T-helper 1 cell treated with Interleukin-12 subunit alpha and Interleukin-12 subunit beta and Interleukin-4 antibody, amounts not matched to agents 30 ng/mL and 1 ng/mL, for 36 hours (primary cell): ENCODE data around the gene XRCC3. TPM values are rescaled to one million over a fixed set of nuclear protein-coding genes. Genes with fewer than 3 reads are reported as not detected.
"Not testable (repeated sequence)": the region's sequence is repeated elsewhere in the genome, so short reads cannot be mapped to it uniquely, and the experiment has no call there.

ENCODE experiments used
- intact Hi-C: fragments of 100-400 bp; cut with micrococcal nuclease; formaldehyde crosslinking; loops from one replicate; pipeline ENCODE4 v1.15.1; 2024
- total RNA-seq: library from RNA; stranded (reverse); gene quantifications from 2 replicates; pipeline ENCODE4 v1.2.3, GENCODE V29; 2022

Gene XRCC3
- total RNA-seq, 1 donor from 2014 or later: 39.6 TPM

DNA sequence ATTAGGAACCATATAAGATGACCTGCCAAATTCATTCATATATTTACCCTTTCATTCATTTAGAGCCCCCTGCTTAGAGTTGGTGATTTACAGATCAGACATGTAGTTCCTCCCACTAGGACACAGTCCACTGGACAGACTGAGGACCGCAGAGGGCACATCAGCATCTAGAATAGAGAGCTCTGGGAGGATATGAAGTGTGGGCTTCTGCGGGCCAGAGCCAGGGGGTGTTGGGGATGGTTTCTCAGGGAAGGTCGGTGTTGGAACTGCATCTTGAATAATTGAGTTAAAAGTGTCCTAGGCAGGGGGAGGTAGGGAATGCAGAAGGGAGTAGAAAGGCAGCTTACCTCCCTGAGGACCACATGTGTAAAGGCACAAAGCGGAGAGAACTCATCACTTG lies 43.3 kb downstream of the XRCC3 start:
- intact Hi-C loops: no loop called here

DNA sequence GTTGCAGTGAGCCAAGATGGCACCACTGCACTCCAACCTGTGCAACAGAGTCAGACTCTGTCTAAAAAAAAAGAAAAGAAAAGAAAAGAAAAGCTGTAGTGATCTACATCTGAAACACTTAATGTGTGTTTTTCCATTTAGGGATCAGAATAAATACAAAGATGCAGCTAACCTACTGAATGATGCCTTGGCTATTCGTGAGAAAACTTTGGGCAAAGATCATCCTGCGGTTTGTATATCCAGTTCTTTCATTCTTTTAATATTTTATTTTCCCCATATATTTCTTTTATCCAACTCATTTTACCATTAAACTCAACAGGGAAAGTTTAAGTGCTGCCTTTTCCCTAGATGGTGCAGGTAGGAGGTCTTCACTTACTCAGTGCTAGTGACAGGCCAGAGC lies 45.9 kb downstream of the XRCC3 start:
- intact Hi-C loops: no loop called here

DNA sequence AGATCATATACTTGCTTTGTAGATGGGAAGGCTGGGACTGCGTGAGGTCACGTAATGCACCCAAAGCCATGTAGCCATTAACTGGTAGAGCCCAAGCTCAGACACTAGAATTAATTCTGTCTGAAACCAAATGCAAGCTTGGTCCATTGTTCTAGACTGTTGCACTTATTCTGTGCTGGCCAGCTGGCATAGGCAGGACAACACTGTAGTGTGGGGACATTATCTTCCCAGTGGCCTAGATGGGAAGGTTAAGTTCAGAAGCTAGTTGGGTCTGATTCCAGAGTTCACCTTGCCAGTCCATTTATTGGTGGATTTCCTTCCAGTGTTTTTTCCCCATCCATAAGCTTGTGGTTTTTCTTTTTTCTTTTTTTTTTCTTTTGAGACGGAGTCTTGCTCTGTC lies 47.1 kb downstream of the XRCC3 start:
- intact Hi-C loops: no loop called here

DNA sequence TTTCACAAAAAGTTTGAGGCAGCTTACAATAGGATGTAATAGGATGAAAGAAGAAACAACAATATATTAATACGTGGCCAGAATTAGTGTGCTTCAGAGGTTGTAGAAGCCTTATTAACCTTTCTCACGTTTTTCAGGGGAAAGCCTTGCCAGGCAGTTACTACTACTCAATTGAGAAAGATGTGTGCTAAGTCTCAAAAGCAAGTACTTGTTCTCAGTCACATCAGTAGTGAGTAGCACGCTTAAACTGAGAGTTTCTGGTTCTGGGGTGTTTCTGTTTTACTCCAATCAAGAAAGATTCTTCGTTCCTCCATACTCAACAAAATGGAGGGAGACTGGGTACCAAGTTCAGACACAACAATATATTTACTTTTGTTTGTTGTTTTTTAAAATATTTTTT lies 47.6 kb downstream of the XRCC3 start:
- intact Hi-C loops: no loop called here

DNA sequence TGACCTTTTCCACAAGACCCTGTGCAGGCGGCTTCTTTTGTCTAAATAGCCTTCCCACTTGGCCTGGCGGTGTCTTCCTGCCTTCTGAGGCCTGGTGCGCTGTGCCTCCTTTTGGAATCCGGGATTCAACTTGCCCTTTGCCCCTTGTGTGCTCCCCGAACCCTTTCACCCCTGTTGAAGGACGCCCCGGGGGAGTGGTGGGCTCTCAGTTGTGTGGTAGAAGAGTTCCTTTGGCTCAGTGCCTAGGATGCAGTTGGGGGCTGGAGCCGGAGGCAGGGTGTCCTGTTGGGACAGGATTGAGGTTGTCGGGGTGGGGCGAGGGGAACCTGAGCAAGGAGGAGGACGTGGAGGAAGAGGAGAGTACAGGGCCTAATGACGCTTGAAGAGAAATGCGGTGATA lies 51.7 kb downstream of the XRCC3 start:
- intact Hi-C loops: no loop called here

DNA sequence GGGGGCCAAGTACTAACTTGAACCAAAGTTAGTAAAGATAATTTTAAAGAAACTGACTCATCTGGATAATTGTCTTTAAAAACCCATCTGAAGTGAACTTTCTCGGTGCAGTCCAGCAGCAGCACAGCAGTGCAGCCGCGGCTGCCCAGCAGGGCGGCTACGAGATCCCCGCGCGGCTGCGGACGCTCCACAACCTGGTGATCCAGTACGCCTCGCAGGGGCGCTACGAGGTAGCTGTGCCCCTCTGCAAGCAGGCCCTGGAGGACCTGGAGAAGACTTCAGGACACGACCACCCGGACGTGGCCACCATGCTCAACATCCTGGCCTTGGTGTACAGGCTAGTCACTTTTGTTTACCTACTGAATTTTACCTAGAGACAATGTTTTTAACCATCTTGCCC lies 52.7 kb downstream of the XRCC3 start:
- intact Hi-C loops: no loop called here

DNA sequence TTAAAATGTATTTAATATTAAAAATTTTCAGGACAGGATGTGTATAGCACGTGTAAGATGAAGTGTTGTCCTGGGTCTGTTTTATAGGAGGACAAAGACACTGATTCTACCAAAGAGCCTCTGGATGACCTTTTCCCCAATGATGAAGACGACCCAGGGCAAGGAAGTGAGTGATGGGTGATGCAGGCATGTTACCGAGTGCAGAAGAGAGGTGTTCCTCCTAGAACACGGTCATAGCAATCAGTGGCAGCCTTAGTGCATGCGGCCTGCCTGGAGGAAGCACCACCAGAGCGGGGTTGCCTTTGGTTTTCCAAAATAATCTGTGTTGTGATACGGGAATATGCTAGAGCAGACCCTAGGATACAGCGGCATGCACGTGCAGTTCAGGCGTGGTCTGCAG lies 53.2 kb downstream of the XRCC3 start:
- intact Hi-C loops: no loop called here

DNA sequence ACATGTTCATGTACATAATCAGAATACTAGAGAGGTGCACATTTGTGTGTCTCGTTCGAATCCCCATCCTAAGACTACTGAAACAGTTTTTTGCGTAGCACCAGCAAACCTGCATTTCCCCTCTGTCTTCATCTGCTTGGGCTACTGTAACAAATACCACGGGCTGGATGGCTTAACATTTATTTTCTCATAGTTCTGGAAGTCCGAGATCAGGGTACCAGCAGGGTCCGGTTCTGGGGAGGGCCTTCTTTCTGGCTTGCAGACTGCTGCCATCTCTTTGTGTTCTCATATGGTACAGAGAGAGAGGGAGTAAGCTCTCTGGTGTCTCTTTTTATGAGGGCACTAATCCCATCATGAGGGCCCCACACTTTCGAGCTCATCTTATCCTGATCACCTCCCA lies 55.6 kb downstream of the XRCC3 start:
- intact Hi-C loops: no loop called here

DNA sequence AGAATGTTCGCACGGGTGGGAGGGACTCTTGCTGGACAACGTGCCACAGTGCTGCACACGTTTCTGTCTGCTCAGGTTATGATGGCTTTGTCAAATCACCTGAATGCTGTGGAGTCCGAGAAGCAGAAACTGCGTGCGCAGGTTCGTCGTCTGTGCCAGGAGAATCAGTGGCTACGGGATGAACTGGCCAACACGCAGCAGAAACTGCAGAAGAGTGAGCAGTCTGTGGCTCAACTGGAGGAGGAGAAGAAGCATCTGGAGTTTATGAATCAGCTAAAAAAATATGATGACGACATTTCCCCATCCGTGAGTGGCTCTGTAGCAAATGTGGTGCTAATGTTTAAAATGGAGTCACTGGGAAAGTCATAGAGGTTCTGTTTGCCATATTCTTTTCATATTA lies 57.8 kb downstream of the XRCC3 start:
- intact Hi-C loops: no loop called here

DNA sequence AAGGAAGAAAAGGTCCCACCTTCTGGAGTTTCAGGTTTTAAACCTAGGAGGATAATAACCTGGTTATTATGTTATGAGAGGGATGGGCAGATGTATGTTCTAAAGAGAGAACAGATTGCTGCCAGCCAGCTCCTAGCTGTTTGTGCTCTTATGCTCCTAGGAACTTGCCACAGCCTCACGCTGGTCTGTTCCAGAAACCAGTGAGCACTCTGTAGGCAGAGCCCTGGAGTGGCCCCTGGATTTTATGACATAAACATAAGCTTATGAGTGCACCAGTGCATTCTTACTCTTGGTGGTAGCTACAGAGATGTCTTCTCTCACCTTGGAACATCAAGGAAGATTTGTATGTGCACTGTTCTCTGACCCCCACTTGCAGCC lies 58.5 kb downstream of the XRCC3 start:
- intact Hi-C loops: no loop called here

DNA sequence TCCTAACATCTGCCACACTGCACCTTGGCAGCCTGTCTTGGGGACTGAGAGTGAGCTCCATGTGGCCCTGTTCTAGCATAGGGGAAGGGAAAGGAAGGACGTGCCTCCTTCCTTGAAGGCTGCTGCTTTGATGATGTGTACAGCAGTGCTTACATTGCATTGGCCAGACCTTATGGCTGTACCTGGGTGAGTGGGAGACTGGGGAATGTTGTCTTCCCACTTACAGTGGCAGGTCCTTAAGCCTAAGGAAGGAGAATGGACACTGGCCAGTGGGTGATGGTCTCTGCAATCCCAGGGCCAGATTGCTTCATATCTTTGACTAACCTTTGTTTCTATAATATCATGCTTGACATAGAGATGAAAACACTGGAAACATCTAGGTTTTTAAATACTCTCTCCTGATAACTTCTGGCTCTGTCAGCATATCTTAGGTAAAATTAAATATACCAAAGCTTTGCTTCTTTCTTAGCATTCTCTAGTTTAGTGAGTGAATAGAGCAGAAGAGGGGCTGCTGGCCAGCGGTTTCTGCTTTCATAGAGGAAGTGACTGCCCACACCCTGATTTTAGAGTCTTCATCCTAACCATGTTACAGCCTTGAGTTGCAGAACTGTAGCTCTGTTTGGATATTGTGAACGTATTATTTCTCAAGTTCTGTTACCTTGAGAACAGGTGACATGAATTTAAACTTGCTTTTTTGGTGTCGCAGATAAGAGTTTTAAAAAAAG lies 59.1 kb downstream of the XRCC3 start:
- intact Hi-C loops: no loop called here

DNA sequence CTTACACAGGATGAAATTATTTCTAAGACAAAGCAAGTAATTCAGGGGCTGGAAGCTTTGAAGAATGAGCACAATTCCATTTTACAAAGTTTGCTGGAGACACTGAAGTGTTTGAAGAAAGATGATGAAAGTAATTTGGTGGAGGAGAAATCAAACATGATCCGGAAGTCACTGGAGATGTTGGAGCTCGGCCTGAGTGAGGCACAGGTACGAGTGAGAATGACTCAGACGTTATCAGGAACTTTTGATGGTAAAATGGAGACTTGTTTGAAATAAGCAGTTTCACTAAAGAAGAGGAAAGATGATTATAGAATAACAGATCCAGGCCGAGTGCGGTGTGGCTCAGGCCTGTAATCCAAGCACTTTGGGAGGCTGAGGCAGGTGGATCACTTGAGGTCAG lies 60.6 kb downstream of the XRCC3 start:
- intact Hi-C loops: no loop called here

DNA sequence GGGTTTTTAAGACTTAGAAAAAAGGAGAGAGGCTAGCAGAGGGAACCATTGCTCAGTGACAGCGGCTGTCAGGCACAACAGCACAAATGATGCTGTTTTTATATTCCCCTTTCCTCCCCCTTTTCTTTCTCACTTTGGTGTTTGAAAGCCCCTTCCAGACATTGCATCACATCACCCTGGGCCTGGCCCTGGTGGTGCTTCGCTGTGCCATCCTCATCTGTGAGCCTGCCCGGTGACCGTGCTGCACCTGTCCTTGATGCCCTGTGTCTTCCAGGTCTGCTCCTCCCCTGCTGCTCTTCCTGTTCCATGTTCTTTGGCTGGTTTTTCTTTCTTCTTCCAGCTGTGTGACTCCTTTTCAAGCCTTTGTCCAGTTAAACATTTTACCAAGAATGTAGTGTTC lies 61.4 kb downstream of the XRCC3 start:
- intact Hi-C loops: no loop called here

DNA sequence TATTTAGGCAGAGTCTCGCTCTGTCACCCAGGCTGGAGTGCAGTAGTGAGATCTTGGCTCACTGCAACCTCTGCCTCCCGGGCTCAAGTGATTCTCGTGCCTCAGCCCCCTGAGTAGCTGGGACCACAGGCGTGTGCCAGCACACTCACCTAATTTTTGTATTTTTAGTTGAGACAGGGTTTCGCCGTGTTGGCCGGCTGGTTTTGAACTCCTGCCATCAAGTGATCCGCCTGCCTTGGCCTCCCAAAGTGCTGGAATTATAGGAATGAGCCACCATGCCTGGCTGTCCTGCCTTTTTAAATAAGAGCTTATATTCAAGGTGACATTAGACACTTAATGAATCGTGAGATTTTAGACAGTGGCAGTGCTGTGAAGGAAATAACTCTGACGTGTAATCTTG lies 61.9 kb downstream of the XRCC3 start:
- intact Hi-C loops: not testable (repeated sequence)

DNA sequence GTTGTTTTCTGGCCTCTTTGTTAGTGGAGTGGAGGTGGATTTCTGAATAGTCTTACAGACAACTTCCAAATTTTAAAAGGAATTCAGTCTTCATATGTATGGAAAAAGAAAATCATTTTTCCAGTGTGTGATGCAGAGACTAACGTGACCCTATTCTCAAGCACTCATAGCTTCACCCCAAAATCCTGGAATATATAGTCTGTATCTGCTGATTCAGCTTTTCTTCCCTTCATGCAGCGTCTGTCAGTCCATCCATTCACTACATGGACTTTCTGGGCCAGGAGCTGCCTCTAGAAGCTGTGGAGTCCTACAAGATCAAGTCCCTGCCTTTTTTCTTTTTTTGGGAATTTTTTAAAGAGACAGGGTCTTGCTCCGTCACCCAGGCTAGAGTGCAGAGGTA lies 62.4 kb downstream of the XRCC3 start:
- intact Hi-C loops: no loop called here

DNA sequence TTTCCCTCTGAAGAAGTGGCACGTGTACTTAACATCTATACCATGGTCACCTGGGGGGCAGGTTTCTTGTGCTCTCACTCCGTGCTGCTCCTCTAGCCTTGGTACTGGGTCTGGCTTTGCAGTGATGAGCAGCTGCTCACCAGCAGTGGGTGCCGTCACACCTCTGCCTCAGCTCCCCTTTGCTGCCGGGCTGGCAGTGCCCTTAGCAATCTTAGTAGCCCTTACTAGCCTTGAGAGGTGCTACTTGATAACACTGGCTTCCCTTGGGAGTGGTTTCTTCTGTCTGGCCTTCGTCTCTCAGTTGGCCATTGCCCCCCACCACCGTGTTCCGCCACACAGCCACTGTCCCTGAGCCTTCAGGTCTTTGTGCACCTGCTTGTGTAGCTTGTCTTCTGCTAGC lies 63.7 kb downstream of the XRCC3 start:
- intact Hi-C loops: no loop called here

DNA sequence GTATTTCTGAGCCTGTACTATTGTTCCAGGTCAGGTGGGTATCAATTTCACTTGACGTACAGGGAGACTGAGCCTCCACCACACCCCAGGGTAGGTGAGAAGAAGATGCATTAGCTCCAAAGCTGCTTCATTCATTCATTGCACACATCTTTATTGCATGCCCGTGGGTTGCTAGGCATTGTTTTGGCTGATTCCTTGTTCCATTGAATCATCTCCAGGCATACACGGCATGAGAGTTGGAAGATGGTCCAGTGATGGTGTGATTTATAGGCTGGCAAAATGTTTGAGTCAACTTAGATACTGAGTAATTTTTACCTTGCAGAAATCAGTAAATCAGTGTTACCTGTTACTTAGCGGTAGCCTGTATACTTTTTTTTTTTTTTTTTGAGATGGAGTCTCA lies 65.0 kb downstream of the XRCC3 start:
- intact Hi-C loops: no loop called here

DNA sequence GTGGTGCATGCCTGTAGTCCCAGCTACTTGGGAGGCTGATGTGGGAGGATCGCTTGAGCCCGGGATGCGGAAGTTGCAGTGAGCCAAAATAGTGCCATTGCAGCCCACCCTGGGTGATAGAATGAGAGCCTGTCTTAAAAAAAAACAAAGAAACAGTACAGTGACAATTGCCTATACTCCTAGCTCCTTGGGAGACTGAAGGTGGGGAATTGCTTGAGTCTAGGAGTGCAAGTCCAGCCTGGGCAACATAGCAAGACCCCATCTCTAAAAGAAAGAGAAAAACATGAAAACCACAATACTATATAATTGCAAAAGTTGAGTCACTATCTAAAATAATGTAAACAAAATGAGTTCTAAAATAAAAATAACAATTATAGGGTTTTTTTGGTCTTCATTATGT lies 66.2 kb downstream of the XRCC3 start:
- intact Hi-C loops: no loop called here

Other genes with a start within 250 kb of the XRCC3 start
- 3.6 and 4.2 TPM in 2 replicates for gene CKB, start 192.6 kb downstream of the XRCC3 start, total RNA-seq
- 11.0 and 11.9 TPM in 2 replicates for gene TRMT61A, start 186.3 kb downstream of the XRCC3 start, total RNA-seq
- gene BAG5, start 152.8 kb downstream of the XRCC3 start, total RNA-seq: 28.6 and 29.0 TPM in 2 replicates
- 25.0 and 26.3 TPM in 2 replicates for gene COA8, start 152.5 kb downstream of the XRCC3 start, total RNA-seq
- gene KLC1, start 86.2 kb downstream of the XRCC3 start, total RNA-seq: 150 and 155 TPM in 2 replicates
- 17.2 and 17.4 TPM in 2 replicates for gene ZFYVE21, start 359 bp upstream of the XRCC3 start, total RNA-seq
- gene PPP1R13B, start 132.1 kb upstream of the XRCC3 start, total RNA-seq: 10.6 and 13.1 TPM in 2 replicates
- not detected in 2 replicates for gene TDRD9, start 213.0 kb upstream of the XRCC3 start, total RNA-seq
- gene RD3L, start 227.1 kb upstream of the XRCC3 start, total RNA-seq: not detected in 2 replicates